DOHH2 (cell line): ENCODE measurements around the gene KRT37.

Experiments used
- EZH2phosphoT487 ChIP-seq: fragments of 200-600 bp; sonication (generic); IDR thresholded peaks from 2 replicates; pipeline ENCODE4 v1.6.1; 2017; ENCODE audit warnings: borderline replicate concordance, mild to moderate bottlenecking, antibody characterized with exemption, low read length, moderate library complexity, mixed read lengths
- TF ChIP-seq, protein P1 (sequence below): fragments of 200-600 bp; sonication (generic); IDR thresholded peaks from one replicate; pipeline ENCODE4 v1.5.1; 2014; ENCODE audit warnings: antibody characterized with exemption, mild to moderate bottlenecking, low read depth, low read length; ENCODE audit not compliant: poor library complexity, severe bottlenecking

DNA sequence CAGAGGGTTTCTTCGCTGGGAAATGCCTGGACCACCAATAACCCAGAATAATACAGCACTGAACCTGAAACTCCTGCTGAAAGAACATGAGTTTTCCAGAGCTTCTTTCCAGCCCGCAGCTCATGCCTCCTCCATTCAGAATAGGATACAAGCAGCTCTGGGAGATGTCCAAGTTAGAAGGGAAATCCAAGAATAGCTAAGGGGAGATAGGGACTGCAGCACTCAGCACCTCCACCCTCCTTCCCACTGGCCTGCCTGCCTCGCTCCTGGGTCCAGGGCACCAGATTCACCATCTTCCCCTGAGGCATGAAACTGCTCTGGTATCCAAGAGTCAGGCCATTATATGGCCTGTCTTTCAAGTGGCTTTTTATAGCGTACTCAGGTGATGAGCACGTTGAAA is 31.1 kb downstream of the KRT37 start:
- TF ChIP-seq, protein P1, sequence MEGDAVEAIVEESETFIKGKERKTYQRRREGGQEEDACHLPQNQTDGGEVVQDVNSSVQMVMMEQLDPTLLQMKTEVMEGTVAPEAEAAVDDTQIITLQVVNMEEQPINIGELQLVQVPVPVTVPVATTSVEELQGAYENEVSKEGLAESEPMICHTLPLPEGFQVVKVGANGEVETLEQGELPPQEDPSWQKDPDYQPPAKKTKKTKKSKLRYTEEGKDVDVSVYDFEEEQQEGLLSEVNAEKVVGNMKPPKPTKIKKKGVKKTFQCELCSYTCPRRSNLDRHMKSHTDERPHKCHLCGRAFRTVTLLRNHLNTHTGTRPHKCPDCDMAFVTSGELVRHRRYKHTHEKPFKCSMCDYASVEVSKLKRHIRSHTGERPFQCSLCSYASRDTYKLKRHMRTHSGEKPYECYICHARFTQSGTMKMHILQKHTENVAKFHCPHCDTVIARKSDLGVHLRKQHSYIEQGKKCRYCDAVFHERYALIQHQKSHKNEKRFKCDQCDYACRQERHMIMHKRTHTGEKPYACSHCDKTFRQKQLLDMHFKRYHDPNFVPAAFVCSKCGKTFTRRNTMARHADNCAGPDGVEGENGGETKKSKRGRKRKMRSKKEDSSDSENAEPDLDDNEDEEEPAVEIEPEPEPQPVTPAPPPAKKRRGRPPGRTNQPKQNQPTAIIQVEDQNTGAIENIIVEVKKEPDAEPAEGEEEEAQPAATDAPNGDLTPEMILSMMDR = no peak
- TF ChIP-seq EZH2phosphoT487 = no peak
